ENCODE results near the gene FGF2. TPM values are rescaled to one million over a fixed set of nuclear protein-coding genes. Genes with fewer than 3 reads are reported as not detected.

The FGF2 gene
- total and polyA plus RNA-seq, 4 donors, result 0.52 to 1.4 (median 0.98) TPM

GRCh38 chr4:122898370-122899150, 71.9 kb downstream of the FGF2 start:
- DNase-seq (ENCODE audit: low spot score), result no peak
- H3K36me3 ChIP-seq (ENCODE audit: control insufficient read depth in 4 of 4, insufficient read depth in 3 of 4, low read depth in 1 of 4, low read length in 3 of 4), result no peaks in the 10 kb centered on the region
- no peaks in the 10 kb centered on the region for H3K9me3 ChIP-seq (ENCODE audit: control insufficient read depth in 4 of 4, low read length in 3 of 4)
- TF ChIP-seq SP1 (IDR thresholded peaks at IDR 0.05) (no peak), EGR1 (IDR thresholded peaks at IDR 0.05; ENCODE audit: low read depth in 2 of 2) (no peak), ATF3 (IDR thresholded peaks at IDR 0.05) (no peak), HNF4A (conservative IDR thresholded peaks at IDR 0.05) (no peak), ZBTB33 (IDR thresholded peaks at IDR 0.05) (no peak), CTCF (IDR thresholded peaks at IDR 0.05; ENCODE audit: low read depth, low read length, missing input control) (no peak), JUND (IDR thresholded peaks at IDR 0.05) (peak in 1 of 2 donors; percentile 17), FOXA1 (IDR thresholded peaks at IDR 0.05) (no peak)
- no peaks in the 10 kb centered on the region for H3K27me3 ChIP-seq (ENCODE audit: control insufficient read depth in 4 of 4, insufficient read depth in 4 of 4, low read length in 3 of 4)
- WGBS, result 93% methylated on average over 2 of the region's 2 CpGs
- H3K4me3 ChIP-seq (ENCODE audit: low read depth in 1 of 3, low read length in 3 of 3), result no peak overlapping the region
- H3K4me1 ChIP-seq (ENCODE audit: control insufficient read depth in 4 of 4, insufficient read depth in 4 of 4, low read length in 3 of 4), result peaks cover 4 to 15% (median 10%) of the 10 kb centered on the region in 4 donors
- H3K9ac ChIP-seq (ENCODE audit: low read depth in 1 of 2, low read length in 2 of 2), result no peak overlapping the region
- no peak overlapping the region for H3K27ac ChIP-seq (ENCODE audit: low read depth in 1 of 2, low read length in 2 of 2)

GRCh38 chr4:122899682-122900081, 73.1 kb downstream of the FGF2 start:
- Histone ChIP-seq H3K4me3 (ENCODE audit: low read depth in 1 of 3, low read length in 3 of 3) (no peak overlapping the region), H3K4me1 (ENCODE audit: control insufficient read depth in 4 of 4, insufficient read depth in 4 of 4, low read length in 3 of 4) (peaks cover 4 to 15% (median 10%) of the 10 kb centered on the region in 4 donors), H3K9ac (ENCODE audit: low read depth in 1 of 2, low read length in 2 of 2) (no peak overlapping the region), H3K9me3 (ENCODE audit: control insufficient read depth in 4 of 4, low read length in 3 of 4) (no peaks in the 10 kb centered on the region), H3K27me3 (ENCODE audit: control insufficient read depth in 4 of 4, insufficient read depth in 4 of 4, low read length in 3 of 4) (no peaks in the 10 kb centered on the region), H3K27ac (ENCODE audit: low read depth in 1 of 2, low read length in 2 of 2) (no peak overlapping the region), H3K36me3 (ENCODE audit: control insufficient read depth in 4 of 4, insufficient read depth in 3 of 4, low read depth in 1 of 4, low read length in 3 of 4) (peaks cover 0 to 4% (median 2%) of the 10 kb centered on the region in 4 donors)
- DNase-seq (ENCODE audit: low spot score), result no peak
- 98% methylated on average over 7 of the region's 7 CpGs for WGBS
- TF ChIP-seq CTCF (IDR thresholded peaks at IDR 0.05; ENCODE audit: low read depth, low read length, missing input control), result no peak
- TF ChIP-seq RAD21 (IDR thresholded peaks at IDR 0.05), result no peak
- no peak for TF ChIP-seq FOXA2 (IDR thresholded peaks at IDR 0.05)
- TF ChIP-seq ATF3 (IDR thresholded peaks at IDR 0.05), result no peak
- no peak for TF ChIP-seq ZBTB33 (IDR thresholded peaks at IDR 0.05)
- TF ChIP-seq REST (IDR thresholded peaks at IDR 0.05), result no peak
- no peak for TF ChIP-seq FOXA1 (IDR thresholded peaks at IDR 0.05)
- TF ChIP-seq NR2F2 (IDR thresholded peaks at IDR 0.05), result no peak

Measured in liver (tissue), 9 donors.